ENCODE measurements around the gene BTN2A1.
A peak's percentile ranks its signal among the peaks of the same experiment; 100 is the strongest.

Gene BTN2A1
- total RNA-seq, result 37.9 to 58.7 (median 50.7) reads per million in 3 donors

DNA sequence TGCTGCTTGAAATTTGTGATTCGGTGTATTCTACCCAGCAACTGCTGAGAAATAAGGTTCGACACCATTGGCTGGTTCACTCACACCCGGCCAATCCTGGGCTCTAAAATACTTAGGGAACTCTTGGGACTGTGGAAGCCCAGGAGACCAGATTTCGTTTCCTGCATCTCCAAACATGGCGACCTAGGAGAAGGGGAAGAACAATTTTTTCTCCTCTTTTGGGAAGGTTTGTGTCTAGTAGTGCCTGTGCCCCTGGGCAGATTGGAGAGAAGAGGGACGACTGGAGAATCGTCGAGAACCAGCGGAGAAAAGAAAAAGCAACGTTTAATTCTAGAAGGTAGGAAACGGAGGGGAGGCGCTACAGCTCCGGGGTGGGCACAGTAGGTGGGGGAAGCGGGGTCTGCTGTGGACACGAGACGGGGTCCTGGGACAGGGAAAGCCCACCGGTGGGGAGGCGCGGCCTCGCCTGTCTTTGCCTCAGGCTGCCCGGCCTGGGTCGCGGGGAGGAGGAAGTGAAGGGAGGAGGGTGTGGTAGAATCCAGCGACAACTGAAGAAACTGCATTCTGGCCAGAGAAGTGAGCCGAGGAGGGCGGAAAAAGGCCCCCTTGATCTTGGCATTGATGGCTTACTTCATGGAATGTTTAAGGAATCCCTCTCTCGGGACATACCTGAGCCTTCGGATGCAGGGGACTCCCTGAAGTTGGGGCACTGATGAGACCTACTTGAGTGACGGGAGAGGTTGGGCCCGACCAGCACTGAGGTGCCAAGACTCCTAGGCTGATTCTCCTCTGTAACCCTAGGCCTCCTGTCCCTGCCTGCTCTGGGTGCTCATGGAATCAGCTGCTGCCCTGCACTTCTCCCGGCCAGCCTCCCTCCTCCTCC, at the start of gene BTN2A1:
Gene BTN2A1 (plus strand): TSS at position 150 of the 883 bp plus-strand sequence. CDS start 682 bp downstream, at position 832.
- DNase-seq, result peak; percentile 51 to 71 (median 63)
- H3K9me3 ChIP-seq (ENCODE audit: control insufficient read depth, low read length), result no peaks in the 10 kb centered on the region
- H3K4me1 ChIP-seq (ENCODE audit: control insufficient read depth, insufficient read depth, low read length, poor library complexity, severe bottlenecking), result peaks cover 31% of the 10 kb centered on the region
- H3K27ac ChIP-seq (ENCODE audit: insufficient read depth, low read length, poor library complexity, severe bottlenecking), result peak within 1 kb of the TSS; percentile 93
- H3K27me3 ChIP-seq (replicated peaks; ENCODE audit: control insufficient read depth, insufficient read depth, low read length, poor library complexity, severe bottlenecking), result no peaks in the 10 kb centered on the region
- H3K4me3 ChIP-seq (ENCODE audit: insufficient read depth, low read depth, low read length, poor library complexity, severe bottlenecking), result peak within 1 kb of the TSS; percentile 77
- peaks cover 16% of the 10 kb centered on the region for H3K36me3 ChIP-seq (ENCODE audit: control insufficient read depth, insufficient read depth, low read length)

DNA sequence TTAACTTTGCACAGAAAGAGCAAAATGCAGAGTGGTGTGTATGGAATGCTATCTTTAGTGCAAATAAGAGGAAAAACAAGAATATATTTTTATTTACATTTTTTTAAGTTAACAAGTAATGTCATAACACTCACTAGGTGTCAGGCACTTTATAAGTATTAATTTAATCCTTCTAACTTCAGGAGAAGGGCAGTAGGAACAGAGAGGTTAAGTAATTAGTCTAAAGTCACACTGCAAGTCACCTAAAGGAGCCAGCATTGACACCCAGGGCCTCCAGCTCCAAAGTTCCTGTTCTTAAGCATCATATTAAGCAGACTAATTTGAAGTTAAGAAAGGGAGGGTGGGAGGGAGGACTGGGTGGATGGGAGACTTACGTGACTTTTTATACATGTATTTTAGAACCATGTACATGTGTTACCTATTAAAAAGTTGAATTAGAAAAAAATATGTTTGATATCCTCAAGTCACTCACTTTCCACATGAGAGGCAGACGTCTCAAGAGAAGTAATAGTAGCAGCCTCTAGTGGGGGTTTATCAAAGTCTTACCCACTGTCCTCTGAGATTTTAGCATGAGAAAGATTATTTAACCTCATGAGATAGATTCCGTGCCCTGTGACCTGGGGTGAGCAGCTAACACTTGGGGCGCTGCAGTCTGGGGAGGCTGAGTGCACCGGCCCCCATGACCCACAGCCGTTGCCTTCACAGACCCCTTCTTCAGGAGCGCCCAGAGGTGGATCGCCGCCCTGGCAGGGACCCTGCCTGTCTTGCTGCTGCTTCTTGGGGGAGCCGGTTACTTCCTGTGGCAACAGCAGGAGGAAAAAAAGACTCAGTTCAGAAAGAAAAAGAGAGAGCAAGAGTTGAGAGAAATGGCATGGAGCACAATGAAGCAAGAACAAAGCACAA, 48.7 kb upstream of the BTN2A1 start:
- DNase-seq, result no peak
- Histone ChIP-seq H3K9me3 (ENCODE audit: control insufficient read depth, low read length) (no peaks in the 10 kb centered on the region), H3K4me3 (ENCODE audit: insufficient read depth, low read depth, low read length, poor library complexity, severe bottlenecking) (no peak overlapping the region), H3K4me1 (ENCODE audit: control insufficient read depth, insufficient read depth, low read length, poor library complexity, severe bottlenecking) (peaks cover 30% of the 10 kb centered on the region), H3K27me3 (replicated peaks; ENCODE audit: control insufficient read depth, insufficient read depth, low read length, poor library complexity, severe bottlenecking) (no peaks in the 10 kb centered on the region), H3K36me3 (ENCODE audit: control insufficient read depth, insufficient read depth, low read length) (peaks cover 79% of the 10 kb centered on the region), H3K27ac (ENCODE audit: insufficient read depth, low read length, poor library complexity, severe bottlenecking) (no peak overlapping the region)

DNA sequence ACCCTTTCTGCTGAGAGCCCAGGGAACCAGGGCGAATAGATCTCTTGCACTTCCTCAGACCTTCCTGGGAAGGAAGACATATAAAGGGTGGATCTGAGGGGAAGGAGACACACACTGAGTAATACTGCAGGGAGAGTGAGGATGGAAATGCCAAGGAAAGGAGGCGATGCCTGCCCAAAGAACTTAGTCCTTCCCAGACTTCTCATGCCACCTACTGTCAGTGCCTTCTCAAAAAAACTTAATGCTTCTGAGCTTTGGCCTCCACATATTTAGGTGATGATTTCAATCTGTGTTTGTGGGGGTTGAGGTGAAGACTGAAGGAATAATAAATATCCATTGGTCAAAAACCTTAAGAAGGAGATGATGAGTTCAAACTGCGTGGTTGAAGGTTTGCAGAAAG, 46.0 kb upstream of the BTN2A1 start:
- H3K4me3 ChIP-seq (ENCODE audit: insufficient read depth, low read depth, low read length, poor library complexity, severe bottlenecking), result no peak overlapping the region
- H3K4me1 ChIP-seq (ENCODE audit: control insufficient read depth, insufficient read depth, low read length, poor library complexity, severe bottlenecking), result peaks cover 11% of the 10 kb centered on the region
- no peaks in the 10 kb centered on the region for H3K27me3 ChIP-seq (replicated peaks; ENCODE audit: control insufficient read depth, insufficient read depth, low read length, poor library complexity, severe bottlenecking)
- DNase-seq, result no peak
- H3K36me3 ChIP-seq (ENCODE audit: control insufficient read depth, insufficient read depth, low read length), result peaks cover 70% of the 10 kb centered on the region
- H3K9me3 ChIP-seq (ENCODE audit: control insufficient read depth, low read length), result no peaks in the 10 kb centered on the region
- no peak overlapping the region for H3K27ac ChIP-seq (ENCODE audit: insufficient read depth, low read length, poor library complexity, severe bottlenecking)

DNA sequence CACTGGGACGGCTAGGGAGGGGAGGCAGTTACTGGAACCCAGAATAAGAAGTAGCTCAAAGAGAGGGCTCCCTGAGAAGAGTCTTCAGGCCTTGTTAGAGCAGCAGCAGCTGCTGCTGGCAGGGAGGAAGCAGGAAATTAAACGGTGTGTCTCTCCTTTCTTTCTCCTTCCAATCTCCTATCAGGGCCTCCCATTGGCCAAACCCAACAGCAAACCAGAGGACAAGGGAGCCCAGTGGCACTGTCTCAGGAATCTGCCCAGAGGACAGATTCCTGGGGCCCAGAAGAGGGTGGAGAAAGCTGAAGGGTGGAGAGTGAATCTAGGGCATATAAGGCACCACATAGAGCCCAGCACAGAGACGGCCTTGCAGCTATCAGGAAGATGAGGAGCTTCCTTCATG, 45.5 kb upstream of the BTN2A1 start:
- Histone ChIP-seq H3K27me3 (replicated peaks; ENCODE audit: control insufficient read depth, insufficient read depth, low read length, poor library complexity, severe bottlenecking) (no peaks in the 10 kb centered on the region), H3K4me1 (ENCODE audit: control insufficient read depth, insufficient read depth, low read length, poor library complexity, severe bottlenecking) (peaks cover 7% of the 10 kb centered on the region), H3K27ac (ENCODE audit: insufficient read depth, low read length, poor library complexity, severe bottlenecking) (no peak overlapping the region), H3K4me3 (ENCODE audit: insufficient read depth, low read depth, low read length, poor library complexity, severe bottlenecking) (no peak overlapping the region), H3K36me3 (ENCODE audit: control insufficient read depth, insufficient read depth, low read length) (peaks cover 65% of the 10 kb centered on the region), H3K9me3 (ENCODE audit: control insufficient read depth, low read length) (peaks cover 2% of the 10 kb centered on the region)
- DNase-seq, result no peak

DNA sequence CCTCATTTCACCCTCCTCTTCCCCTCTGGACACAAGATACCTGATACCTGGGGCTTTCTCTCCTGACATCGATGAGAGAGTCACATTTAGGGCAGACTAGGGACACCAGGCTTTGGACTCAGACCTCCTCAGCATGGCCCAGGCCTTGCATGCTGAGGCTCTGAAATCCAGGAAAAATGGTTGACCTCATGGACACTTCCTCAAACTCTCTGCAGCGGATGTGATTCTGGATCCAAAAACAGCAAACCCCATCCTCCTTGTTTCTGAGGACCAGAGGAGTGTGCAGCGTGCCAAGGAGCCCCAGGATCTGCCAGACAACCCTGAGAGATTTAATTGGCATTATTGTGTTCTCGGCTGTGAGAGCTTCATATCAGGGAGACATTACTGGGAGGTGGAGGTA, 44.8 kb upstream of the BTN2A1 start:
- Histone ChIP-seq H3K9me3 (ENCODE audit: control insufficient read depth, low read length) (peaks cover 3% of the 10 kb centered on the region), H3K4me3 (ENCODE audit: insufficient read depth, low read depth, low read length, poor library complexity, severe bottlenecking) (no peak overlapping the region), H3K27me3 (replicated peaks; ENCODE audit: control insufficient read depth, insufficient read depth, low read length, poor library complexity, severe bottlenecking) (no peaks in the 10 kb centered on the region), H3K36me3 (ENCODE audit: control insufficient read depth, insufficient read depth, low read length) (peaks cover 58% of the 10 kb centered on the region), H3K4me1 (ENCODE audit: control insufficient read depth, insufficient read depth, low read length, poor library complexity, severe bottlenecking) (no peaks in the 10 kb centered on the region), H3K27ac (ENCODE audit: insufficient read depth, low read length, poor library complexity, severe bottlenecking) (no peak overlapping the region)
- DNase-seq, result no peak

DNA sequence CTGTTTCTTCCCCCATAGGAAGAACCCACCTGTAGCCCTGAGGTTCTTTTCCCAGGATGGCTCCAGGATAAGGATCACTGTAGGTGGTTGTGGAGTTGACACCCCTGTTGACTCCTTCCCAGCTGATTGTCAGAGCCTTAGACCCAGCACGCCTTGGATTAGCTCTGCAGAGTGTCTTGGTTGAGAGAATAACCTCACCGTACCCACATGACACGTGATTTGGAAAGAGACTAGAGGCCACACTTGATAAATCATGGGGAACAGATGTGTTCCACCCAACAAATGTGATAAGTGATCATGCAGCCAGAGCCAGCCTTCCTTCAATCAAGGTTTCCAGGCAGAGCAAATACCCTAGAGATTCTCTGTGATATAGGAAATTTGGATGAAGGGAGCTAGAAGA, 43.5 kb upstream of the BTN2A1 start:
- H3K36me3 ChIP-seq (ENCODE audit: control insufficient read depth, insufficient read depth, low read length), result peaks cover 48% of the 10 kb centered on the region
- no peaks in the 10 kb centered on the region for H3K27me3 ChIP-seq (replicated peaks; ENCODE audit: control insufficient read depth, insufficient read depth, low read length, poor library complexity, severe bottlenecking)
- peaks cover 3% of the 10 kb centered on the region for H3K9me3 ChIP-seq (ENCODE audit: control insufficient read depth, low read length)
- no peak overlapping the region for H3K4me3 ChIP-seq (ENCODE audit: insufficient read depth, low read depth, low read length, poor library complexity, severe bottlenecking)
- H3K4me1 ChIP-seq (ENCODE audit: control insufficient read depth, insufficient read depth, low read length, poor library complexity, severe bottlenecking), result no peaks in the 10 kb centered on the region
- no peak overlapping the region for H3K27ac ChIP-seq (ENCODE audit: insufficient read depth, low read length, poor library complexity, severe bottlenecking)
- no peak for DNase-seq

DNA sequence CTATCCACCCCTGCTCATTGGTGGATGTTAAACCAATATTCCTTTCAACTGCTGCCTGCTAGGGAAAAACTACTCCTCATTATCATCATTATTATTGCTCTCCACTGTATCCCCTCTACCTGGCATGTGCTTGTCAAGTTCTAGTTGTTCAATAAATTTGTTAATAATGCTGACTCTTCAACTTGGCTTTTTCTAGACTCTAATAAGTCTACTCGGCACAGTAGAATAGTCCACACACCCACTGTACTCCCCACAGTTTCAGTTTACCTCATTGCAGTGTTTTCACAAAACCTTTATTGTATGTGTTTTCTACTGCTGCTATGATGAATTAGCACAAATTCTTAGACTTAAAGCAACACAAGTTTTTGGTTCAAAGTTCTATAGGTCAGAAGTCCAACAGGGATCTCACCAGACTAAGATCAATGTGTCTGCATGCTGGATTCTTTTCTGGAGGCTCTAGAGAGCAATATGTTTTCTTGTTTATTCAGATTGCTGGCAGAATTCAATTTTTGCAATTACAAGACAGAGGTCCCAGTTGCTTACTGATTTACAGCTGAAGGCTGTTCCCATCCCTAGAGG, 42.6 kb upstream of the BTN2A1 start:
- no peaks in the 10 kb centered on the region for H3K4me1 ChIP-seq (ENCODE audit: control insufficient read depth, insufficient read depth, low read length, poor library complexity, severe bottlenecking)
- H3K36me3 ChIP-seq (ENCODE audit: control insufficient read depth, insufficient read depth, low read length), result peaks cover 39% of the 10 kb centered on the region
- DNase-seq, result no peak
- H3K4me3 ChIP-seq (ENCODE audit: insufficient read depth, low read depth, low read length, poor library complexity, severe bottlenecking), result no peak overlapping the region
- no peak overlapping the region for H3K27ac ChIP-seq (ENCODE audit: insufficient read depth, low read length, poor library complexity, severe bottlenecking)
- no peaks in the 10 kb centered on the region for H3K27me3 ChIP-seq (replicated peaks; ENCODE audit: control insufficient read depth, insufficient read depth, low read length, poor library complexity, severe bottlenecking)
- peaks cover 3% of the 10 kb centered on the region for H3K9me3 ChIP-seq (ENCODE audit: control insufficient read depth, low read length)

DNA sequence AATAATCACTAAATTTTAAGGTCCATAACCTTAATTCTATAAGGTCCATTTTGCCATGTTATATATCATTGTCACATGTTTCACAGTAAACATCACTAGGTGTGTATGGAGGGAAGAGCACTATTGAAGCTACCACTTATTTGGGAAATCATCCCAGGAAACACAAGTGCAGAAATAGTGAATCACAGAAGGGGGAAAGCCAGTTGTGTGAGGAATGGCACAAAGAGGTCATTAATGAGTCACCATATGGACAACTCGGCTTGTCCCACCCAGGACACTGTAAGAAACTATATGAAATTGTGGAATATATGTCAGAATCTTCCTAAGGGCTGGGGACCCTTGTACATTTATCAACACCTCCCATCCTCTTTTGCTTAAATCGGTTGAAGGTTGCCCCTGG, 42.0 kb upstream of the BTN2A1 start:
- Histone ChIP-seq H3K27me3 (replicated peaks; ENCODE audit: control insufficient read depth, insufficient read depth, low read length, poor library complexity, severe bottlenecking) (no peaks in the 10 kb centered on the region), H3K36me3 (ENCODE audit: control insufficient read depth, insufficient read depth, low read length) (peaks cover 35% of the 10 kb centered on the region), H3K27ac (ENCODE audit: insufficient read depth, low read length, poor library complexity, severe bottlenecking) (no peak overlapping the region), H3K4me3 (ENCODE audit: insufficient read depth, low read depth, low read length, poor library complexity, severe bottlenecking) (no peak overlapping the region), H3K9me3 (ENCODE audit: control insufficient read depth, low read length) (peaks cover 3% of the 10 kb centered on the region), H3K4me1 (ENCODE audit: control insufficient read depth, insufficient read depth, low read length, poor library complexity, severe bottlenecking) (peaks cover 2% of the 10 kb centered on the region)
- DNase-seq, result no peak

DNA sequence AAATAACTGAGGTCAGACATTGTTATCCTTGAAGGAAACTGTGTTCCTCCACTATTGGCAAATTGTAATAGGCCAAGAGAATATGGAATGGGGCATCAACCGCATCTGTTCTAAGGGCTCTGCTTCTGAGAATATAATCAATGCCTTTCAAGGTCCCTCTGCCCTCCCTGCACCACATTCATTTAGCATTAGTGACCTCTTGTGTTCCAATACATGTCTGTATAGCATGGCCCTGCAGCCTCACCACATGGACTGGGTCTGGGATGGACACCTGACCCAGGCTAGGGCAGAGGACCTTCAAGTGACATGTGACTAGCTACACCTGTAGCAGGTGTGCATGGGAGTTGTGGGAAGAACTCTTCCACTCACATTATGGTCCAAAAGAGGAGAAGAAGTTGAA, 41.5 kb upstream of the BTN2A1 start:
- Histone ChIP-seq H3K36me3 (ENCODE audit: control insufficient read depth, insufficient read depth, low read length) (peaks cover 30% of the 10 kb centered on the region), H3K9me3 (ENCODE audit: control insufficient read depth, low read length) (peaks cover 3% of the 10 kb centered on the region), H3K4me1 (ENCODE audit: control insufficient read depth, insufficient read depth, low read length, poor library complexity, severe bottlenecking) (peaks cover 6% of the 10 kb centered on the region), H3K27ac (ENCODE audit: insufficient read depth, low read length, poor library complexity, severe bottlenecking) (no peak overlapping the region), H3K27me3 (replicated peaks; ENCODE audit: control insufficient read depth, insufficient read depth, low read length, poor library complexity, severe bottlenecking) (no peaks in the 10 kb centered on the region), H3K4me3 (ENCODE audit: insufficient read depth, low read depth, low read length, poor library complexity, severe bottlenecking) (no peak overlapping the region)
- DNase-seq, result no peak
